GM19452 (cell line): ENCODE measurements around the gene MTERF4.

Experiments
- ATAC-seq: cut with Tn5 transposase; IDR thresholded peaks from one replicate; pipeline ENCODE4 v1.9.1; 2021; ENCODE audit not compliant: unreplicated experiment

The MTERF4 gene

GRCh38 chr2:241051578-241052487, 50.3 kb downstream of the MTERF4 start:
- ATAC-seq = no peak

GRCh38 chr2:241050624-241051577, 51.2 kb downstream of the MTERF4 start:
- no peak for ATAC-seq

- ATAC-seq = no peak
Measured at GRCh38 chr2:241049739-241050623, 52.1 kb downstream of the MTERF4 start.

- ATAC-seq = no peak
Measured at GRCh38 chr2:241048949-241049343, 53.1 kb downstream of the MTERF4 start.

GRCh38 chr2:241048149-241048948, 53.7 kb downstream of the MTERF4 start:
- no peak for ATAC-seq

GRCh38 chr2:241047253-241048010, 54.7 kb downstream of the MTERF4 start:
- ATAC-seq = no peak
